ENCODE results near the gene ARAP1.

DNA sequence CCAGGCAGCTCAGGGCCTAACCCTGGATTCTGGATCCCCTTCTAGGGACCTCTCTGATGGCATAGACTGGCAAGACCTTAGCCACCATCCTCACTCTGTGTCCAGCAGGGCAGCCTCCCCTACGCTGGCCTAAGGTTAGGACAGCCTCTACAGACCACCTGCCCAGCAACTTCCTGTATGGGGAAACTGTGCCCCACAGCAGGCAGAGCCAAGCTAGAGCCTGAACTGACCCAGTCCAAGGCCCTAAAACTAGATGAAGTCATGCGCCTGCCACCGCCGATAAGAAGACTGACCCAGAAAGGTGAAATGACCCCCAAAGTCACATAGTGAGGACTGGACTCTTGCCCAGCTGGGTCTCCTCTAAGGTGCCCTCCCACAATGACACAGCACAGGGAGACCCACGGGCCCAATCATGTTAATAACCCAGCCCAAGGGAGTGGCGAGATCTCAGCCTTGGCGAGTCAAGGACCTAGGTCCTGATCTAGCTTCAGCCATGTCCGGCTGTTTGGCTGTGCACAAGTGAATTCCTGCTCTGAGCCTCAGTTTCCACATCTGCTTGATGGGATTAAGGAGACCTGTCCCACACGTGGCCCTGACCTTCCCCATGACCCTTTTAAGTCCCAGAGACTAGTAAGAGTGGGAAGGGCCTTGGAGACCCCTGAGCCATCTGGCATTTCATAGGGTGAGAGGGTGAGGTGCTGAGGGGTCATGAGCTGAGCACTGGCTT is 24.1 kb upstream of the ARAP1 start:
- TF ChIP-seq POLR2AphosphoS5 (IDR thresholded peaks at IDR 0.05; ENCODE audit: low read depth, low read length) = no peak
- TF ChIP-seq POLR2A (IDR thresholded peaks at IDR 0.05; ENCODE audit: low read depth, low read length) = no peak
- TF ChIP-seq PAX5 (IDR thresholded peaks at IDR 0.05; ENCODE audit: insufficient read depth, low read length, severe bottlenecking) = no peak
- TF ChIP-seq TAF1 (IDR thresholded peaks at IDR 0.05; ENCODE audit: low read depth, low read length) = no peak
